Measurements from ENCODE around the gene FFAR3.

- TF ChIP-seq, protein P1, sequence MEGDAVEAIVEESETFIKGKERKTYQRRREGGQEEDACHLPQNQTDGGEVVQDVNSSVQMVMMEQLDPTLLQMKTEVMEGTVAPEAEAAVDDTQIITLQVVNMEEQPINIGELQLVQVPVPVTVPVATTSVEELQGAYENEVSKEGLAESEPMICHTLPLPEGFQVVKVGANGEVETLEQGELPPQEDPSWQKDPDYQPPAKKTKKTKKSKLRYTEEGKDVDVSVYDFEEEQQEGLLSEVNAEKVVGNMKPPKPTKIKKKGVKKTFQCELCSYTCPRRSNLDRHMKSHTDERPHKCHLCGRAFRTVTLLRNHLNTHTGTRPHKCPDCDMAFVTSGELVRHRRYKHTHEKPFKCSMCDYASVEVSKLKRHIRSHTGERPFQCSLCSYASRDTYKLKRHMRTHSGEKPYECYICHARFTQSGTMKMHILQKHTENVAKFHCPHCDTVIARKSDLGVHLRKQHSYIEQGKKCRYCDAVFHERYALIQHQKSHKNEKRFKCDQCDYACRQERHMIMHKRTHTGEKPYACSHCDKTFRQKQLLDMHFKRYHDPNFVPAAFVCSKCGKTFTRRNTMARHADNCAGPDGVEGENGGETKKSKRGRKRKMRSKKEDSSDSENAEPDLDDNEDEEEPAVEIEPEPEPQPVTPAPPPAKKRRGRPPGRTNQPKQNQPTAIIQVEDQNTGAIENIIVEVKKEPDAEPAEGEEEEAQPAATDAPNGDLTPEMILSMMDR (IDR thresholded peaks at IDR 0.05): no peak
- no peak for TF ChIP-seq POLR2A (IDR thresholded peaks at IDR 0.05)
Measured at GRCh38 chr19:35310331-35310730, 47.9 kb upstream of the FFAR3 start.
